ENCODE data around the gene FLNC. TPM values are rescaled to one million over a fixed set of nuclear protein-coding genes. Genes with fewer than 3 reads are reported as not detected.

FLNC gene
- total and polyA plus RNA-seq, 9 of the 15 experiments (the other 6 are each of a cell fraction or from before 2014, with no cell fraction given), result 0.90 to 155 (median 28.8) TPM

DNA sequence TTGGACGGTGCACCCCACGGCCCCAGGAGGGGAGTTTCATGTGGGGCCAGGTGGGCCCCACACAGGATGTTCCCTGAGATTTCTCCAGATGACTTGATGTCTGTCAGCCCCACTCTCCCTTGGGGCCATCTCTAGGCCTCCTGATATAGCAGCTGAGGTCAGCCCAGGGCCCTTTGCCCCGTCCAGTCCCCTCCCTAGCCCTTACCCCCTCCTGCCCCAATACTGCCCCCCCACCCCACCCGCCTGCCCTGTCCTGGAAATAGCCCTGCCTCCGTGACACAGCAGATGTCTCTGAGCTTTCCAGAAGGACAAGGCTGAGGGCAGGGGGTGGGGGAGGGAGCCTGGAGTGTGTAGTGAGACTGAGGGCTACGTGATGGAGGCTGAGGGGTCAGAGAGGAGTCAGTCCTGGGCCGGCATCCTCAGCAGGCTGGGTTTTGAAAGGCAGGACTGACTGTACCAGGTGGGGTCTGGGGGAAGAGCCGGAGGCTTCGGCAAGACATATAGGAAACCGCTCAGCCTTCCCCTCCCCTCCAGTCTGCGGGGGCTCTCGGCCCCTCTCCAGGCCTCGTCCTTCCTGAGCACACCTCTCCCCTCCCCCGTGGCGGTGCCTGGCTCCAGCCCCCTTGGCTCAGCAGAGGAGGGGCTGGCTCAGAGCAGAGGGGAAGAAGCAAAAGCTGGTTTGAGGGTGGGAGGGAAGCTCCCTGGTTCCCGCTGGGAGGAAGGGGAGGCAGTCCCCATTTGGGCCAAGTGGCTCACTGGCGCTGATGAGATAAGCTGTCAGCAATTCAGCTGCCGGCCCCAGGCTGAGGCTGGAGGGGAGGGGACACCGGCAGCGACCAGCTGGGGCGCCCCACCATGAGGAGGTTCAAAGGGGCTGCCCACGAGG is 2.0 kb downstream of the FLNC start (continued):
- TF ChIP-seq CBX8 (IDR thresholded peaks at IDR 0.05; ENCODE audit: borderline replicate concordance, extremely low read depth, low read depth, low read length, poor library complexity, severe bottlenecking) (no peak), JUNB (CRISPR knock-in tag; conservative IDR thresholded peaks at IDR 0.05) (no peak), RFX5 (IDR thresholded peaks at IDR 0.05; ENCODE audit: low read depth, low read length) (no peak), FOXJ2 (tag; IDR thresholded peaks at IDR 0.05) (no peak), DPF2 (IDR thresholded peaks at IDR 0.05) (peak; percentile 86), BRD9 (IDR thresholded peaks at IDR 0.05; ENCODE audit: low read depth, partially characterized antibody) (peak; percentile 39), ZNF175 (CRISPR knock-in tag; IDR thresholded peaks at IDR 0.05; ENCODE audit: low read depth) (peak; percentile 52; the same call in 1 of the 2 replicates), GATAD2A (IDR thresholded peaks at IDR 0.05) (peak; percentile 18), ZNF445 (CRISPR knock-in tag; IDR thresholded peaks at IDR 0.05; ENCODE audit: low read depth) (no peak), SREBF2 (CRISPR knock-in tag; IDR thresholded peaks at IDR 0.05) (peak; percentile 75; the same call in 1 of the 2 replicates), SAP30 (IDR thresholded peaks at IDR 0.05; ENCODE audit: borderline replicate concordance, insufficient read depth, low read depth, low read length, poor library complexity, severe bottlenecking) (peak; percentile 84), RCOR1 (IDR thresholded peaks at IDR 0.05; ENCODE audit: borderline replicate concordance in 1 of 2, low read depth in 2 of 2, low read length in 2 of 2) (peak; percentile 3 to 72; a peak in 2 of 4 replicates), GABPB1 (CRISPR knock-in tag; IDR thresholded peaks at IDR 0.05) (no peak; the same call in 1 of the 2 replicates), ZKSCAN3 (CRISPR knock-in tag; IDR thresholded peaks at IDR 0.05) (no peak), PML (IDR thresholded peaks at IDR 0.05; ENCODE audit: low read length) (peak; percentile 56), ETV5 (CRISPR knock-in tag; IDR thresholded peaks at IDR 0.05; ENCODE audit: low read depth) (peak; percentile 75; the same call in 1 of the 2 replicates), ZNF212 (CRISPR knock-in tag; IDR thresholded peaks at IDR 0.05) (no peak), NONO (IDR thresholded peaks at IDR 0.05; ENCODE audit: low read depth in 2 of 2, low read length in 1 of 2) (0 out of 4 replicates have a peak, but pooled peaks of 1 of the 2 experiments have one; percentile 24), PTBP1 (IDR thresholded peaks at IDR 0.05; ENCODE audit: low read depth, low read length) (no peak), CHD4 (IDR thresholded peaks at IDR 0.05; ENCODE audit: insufficient read depth, insufficient replicate concordance, low read depth, low read length, poor library complexity, severe bottlenecking) (peak; percentile 6)
- TF ChIP-seq, protein P1, sequence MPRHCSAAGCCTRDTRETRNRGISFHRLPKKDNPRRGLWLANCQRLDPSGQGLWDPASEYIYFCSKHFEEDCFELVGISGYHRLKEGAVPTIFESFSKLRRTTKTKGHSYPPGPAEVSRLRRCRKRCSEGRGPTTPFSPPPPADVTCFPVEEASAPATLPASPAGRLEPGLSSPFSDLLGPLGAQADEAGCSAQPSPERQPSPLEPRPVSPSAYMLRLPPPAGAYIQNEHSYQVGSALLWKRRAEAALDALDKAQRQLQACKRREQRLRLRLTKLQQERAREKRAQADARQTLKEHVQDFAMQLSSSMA (CRISPR knock-in tag; IDR thresholded peaks at IDR 0.05), result no peak
- TF ChIP-seq, protein P2, sequence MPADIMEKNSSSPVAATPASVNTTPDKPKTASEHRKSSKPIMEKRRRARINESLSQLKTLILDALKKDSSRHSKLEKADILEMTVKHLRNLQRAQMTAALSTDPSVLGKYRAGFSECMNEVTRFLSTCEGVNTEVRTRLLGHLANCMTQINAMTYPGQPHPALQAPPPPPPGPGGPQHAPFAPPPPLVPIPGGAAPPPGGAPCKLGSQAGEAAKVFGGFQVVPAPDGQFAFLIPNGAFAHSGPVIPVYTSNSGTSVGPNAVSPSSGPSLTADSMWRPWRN (IDR thresholded peaks at IDR 0.05; ENCODE audit: low read depth), result no peak
- TF ChIP-seq, protein P3, sequence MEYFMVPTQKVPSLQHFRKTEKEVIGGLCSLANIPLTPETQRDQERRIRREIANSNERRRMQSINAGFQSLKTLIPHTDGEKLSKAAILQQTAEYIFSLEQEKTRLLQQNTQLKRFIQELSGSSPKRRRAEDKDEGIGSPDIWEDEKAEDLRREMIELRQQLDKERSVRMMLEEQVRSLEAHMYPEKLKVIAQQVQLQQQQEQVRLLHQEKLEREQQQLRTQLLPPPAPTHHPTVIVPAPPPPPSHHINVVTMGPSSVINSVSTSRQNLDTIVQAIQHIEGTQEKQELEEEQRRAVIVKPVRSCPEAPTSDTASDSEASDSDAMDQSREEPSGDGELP (CRISPR knock-in tag; IDR thresholded peaks at IDR 0.05; ENCODE audit: borderline replicate concordance), result peak; percentile 95
- TF ChIP-seq, protein P4, sequence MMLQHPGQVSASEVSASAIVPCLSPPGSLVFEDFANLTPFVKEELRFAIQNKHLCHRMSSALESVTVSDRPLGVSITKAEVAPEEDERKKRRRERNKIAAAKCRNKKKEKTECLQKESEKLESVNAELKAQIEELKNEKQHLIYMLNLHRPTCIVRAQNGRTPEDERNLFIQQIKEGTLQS (IDR thresholded peaks at IDR 0.05), result 0 out of 2 replicates have a peak, but pooled peaks have one; percentile 29
- TF ChIP-seq, protein P4 (CRISPR knock-in tag; conservative IDR thresholded peaks at IDR 0.05), result no peak
